C4-2B (cell line): ENCODE results near the gene FHOD3.

Experiments used
- ZFX ChIP-seq: fragments of 450-650 bp; IDR thresholded peaks from 2 replicates; pipeline ENCODE4 v1.6.1; 2017
- TF ChIP-seq, protein P1 (sequence below): fragments of 450-650 bp; conservative IDR thresholded peaks from 2 replicates; pipeline ENCODE4 v1.5.1; 2017; ENCODE audit warnings: mild to moderate bottlenecking

DNA sequence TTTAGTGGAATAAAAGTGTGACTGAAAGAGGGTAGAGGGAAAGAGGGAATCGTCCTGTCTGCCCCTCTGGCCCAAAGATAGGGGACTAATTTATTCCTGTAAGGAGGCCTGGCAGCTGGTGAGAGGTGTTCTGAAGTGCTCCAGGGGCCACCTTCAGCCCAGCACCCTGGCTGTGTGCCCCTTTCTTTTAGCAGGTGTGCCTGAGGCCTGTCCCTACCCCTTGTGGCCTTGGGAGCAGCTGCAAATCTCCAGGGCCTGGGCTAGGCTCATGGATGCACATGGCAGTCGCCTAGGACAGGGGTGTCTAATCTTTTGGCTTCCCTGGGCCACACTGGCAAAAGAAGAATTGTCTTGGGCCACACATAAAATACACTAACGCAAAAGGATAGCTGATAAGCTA lies 37.3 kb downstream of the FHOD3 start:
- TF ChIP-seq, protein P1, sequence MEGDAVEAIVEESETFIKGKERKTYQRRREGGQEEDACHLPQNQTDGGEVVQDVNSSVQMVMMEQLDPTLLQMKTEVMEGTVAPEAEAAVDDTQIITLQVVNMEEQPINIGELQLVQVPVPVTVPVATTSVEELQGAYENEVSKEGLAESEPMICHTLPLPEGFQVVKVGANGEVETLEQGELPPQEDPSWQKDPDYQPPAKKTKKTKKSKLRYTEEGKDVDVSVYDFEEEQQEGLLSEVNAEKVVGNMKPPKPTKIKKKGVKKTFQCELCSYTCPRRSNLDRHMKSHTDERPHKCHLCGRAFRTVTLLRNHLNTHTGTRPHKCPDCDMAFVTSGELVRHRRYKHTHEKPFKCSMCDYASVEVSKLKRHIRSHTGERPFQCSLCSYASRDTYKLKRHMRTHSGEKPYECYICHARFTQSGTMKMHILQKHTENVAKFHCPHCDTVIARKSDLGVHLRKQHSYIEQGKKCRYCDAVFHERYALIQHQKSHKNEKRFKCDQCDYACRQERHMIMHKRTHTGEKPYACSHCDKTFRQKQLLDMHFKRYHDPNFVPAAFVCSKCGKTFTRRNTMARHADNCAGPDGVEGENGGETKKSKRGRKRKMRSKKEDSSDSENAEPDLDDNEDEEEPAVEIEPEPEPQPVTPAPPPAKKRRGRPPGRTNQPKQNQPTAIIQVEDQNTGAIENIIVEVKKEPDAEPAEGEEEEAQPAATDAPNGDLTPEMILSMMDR = no peak
- TF ChIP-seq ZFX = no peak
